Amygdala (tissue), 56 donors: ENCODE results near the gene KRTAP10-9.
"Not testable (repeated sequence)": the region's sequence is repeated elsewhere in the genome, so short reads cannot be mapped to it uniquely, and the experiment has no call there.

ENCODE experiments used
- DNase-seq, 56 donors: peaks; one replicate each; lab custom pipeline; 2025; lab: John Stamatoyannopoulos, UW

Gene KRTAP10-9

DNA sequence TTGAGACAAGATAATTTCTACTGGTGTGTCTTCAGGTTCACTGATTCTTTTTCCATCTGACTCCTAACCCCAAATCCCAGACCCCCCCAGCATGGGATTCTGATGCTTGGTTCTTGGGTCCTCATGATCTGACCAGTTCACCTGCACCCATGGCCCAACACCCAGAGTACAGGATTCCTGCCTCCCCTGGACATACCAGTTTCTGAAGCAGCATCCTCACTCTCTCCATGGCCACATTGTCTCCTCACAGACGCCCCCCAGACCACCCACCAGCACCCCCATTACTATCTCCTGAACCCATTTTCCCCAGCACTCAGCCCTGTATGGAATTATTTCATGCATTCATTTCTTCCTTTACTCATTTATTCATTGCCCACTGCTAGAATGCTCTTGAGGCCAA, 30.0 kb downstream of the KRTAP10-9 start:
- no peak for DNase-seq

- no peak for DNase-seq
These were observed 31.0 kb downstream of the KRTAP10-9 start, which contains the start of gene KRTAP12-3 for GRCh38 chr21:44657635-44658540. TSS of gene KRTAP12-3 (plus strand) at chr21:44657932. CDS start at chr21:44657980, 48 bp downstream.

DNA sequence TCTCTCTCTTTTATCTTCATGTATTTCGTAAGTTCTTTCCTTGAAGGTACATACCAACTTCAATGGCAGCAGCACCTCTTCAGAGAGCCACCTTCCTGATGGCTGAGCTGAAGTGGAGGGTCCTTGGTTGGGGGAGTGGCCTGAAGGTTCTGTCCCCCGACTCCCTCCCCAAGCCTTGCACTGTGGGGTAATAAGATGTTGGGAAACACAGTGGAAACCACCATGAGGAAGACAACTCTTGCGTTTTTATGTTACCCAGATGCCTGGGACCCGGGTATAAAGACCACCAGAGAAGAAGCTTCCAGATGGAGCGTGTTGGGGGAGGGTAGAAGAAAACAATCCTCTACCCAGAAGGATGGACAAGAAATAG, 31.6 kb downstream of the KRTAP10-9 start:
- no peak for DNase-seq

- DNase-seq: no peak
These were observed 32.2 kb downstream of the KRTAP10-9 start for GRCh38 chr21:44658913-44659595.

- not testable (repeated sequence) for DNase-seq
These were observed 34.7 kb downstream of the KRTAP10-9 start for GRCh38 chr21:44661567-44661966.

- no peak for DNase-seq
These were observed 37.8 kb downstream of the KRTAP10-9 start for GRCh38 chr21:44664691-44665090.

DNA sequence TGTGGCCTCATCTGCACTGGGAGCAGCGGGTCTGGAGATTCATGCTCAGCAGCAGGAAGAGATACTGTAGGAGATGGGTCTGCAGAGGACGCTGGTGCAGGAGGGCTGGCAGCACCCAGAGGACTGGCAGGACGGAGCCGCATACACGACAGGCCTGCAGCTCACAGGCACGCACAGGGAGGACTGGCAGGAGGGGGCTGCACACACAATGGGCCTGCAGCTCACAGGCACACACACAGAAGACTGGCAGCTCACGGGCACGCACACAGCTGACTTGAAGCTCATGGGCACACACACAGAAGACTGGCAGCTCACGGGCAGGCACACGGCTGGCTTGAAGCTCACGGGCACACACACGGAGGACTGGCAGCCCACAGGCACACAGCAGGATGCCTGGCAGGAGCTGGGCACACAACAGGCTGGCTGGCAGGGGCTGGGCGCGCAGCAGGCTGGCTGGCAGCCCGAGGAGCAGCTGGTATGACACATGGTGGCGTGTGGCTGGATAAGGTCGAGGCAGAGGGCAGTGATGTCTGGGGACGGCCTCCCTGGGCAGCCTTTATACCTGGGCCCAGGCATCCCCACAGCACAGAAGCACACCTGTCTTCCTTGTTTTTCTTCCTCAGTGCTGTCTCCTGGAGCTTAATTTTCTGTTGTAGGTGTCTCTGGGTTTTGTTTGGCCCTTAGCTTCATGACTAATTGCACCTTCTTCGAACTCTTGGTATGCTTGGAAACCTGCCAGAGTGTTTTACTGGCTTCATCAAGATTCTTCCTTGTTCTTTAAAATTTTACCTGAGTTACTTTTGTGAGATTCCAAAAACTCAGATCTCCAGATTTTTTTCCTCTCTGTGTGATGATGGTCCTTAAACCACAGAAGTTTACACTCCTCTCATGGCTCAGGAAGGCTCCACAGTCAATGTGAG, 39.8 kb downstream of the KRTAP10-9 start, which contains the start of gene KRTAP12-2:
Gene KRTAP12-2 (minus strand): TSS at position 527 of the 920 bp plus-strand sequence. CDS start 41 bp downstream, at position 486.
- DNase-seq: no peak

DNA sequence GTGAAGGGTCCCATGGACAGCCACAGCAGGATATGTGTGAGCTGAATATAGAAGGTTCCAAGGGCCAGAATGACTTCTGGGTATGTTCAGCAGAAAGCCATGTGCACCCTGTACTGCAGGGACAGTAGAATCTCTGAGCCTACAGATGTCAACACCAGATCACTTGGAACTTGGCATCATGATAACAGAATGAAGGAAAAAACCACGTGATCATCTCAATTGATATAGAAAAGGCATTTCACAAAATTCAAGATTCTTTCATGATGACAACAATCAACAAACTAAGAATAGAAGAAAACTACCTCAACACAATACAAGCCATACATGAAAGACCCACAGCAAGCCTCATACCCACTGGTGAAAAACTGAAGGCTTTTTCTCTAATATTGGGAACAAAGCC, 40.7 kb downstream of the KRTAP10-9 start:
- no peak for DNase-seq

- DNase-seq: no peak
These were observed 43.9 kb downstream of the KRTAP10-9 start for GRCh38 chr21:44670642-44671432.

GRCh38 chr21:44671911-44672310, 45.0 kb downstream of the KRTAP10-9 start:
- DNase-seq: no peak

- no peak for DNase-seq
These were observed 51.0 kb downstream of the KRTAP10-9 start for GRCh38 chr21:44677881-44678280.
